ENCODE results near the gene ARL6IP5.

ARL6IP5 gene

DNA sequence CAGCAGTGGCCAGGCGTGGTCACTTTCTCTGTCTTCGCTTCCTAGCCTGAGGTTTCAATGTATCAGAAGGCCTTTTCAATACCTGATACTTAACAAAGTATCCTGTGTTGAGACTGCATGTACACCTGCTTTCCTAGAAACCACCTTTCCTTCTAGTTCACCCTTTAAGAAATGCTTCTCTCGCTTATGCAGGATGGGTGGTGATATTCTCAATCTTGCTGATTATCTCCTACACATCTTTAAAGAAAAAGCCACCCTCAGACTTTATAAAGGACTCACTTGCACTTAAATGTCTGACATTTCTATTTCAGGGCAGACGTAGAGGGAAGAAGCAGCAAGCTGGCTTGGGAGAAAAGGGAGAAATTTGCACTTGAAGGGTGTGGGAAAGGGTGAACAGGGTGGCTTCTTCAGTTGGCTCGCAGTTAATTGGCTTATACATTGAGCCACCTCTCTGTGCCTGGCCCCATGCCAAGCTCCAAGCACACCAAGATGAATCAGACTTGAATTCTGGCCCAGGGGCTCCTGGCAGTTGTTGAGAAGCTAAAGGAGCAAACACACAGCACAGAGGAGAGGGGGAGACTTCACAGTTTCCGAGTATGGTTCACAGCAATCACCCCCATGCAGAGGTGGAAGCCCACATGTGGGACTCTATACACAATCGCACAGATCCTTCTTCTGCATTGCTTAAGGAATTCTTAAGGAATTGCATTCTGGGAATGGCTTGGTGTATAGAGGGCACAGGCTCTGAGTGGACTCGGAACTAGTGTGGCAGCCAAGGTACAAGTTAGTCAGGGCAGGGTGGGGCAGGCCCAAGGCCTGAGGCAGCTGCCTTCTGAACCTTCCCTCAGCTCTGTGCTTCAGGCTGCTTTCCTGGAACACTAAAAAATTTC is 1.3 kb downstream of the ARL6IP5 start:
- Histone ChIP-seq H3K27ac (ENCODE audit: low read depth, low read length) (peak overlapping the region; percentile 91), H3K4me1 (ENCODE audit: control insufficient read depth in 1 of 2, insufficient read depth in 2 of 2, low read length in 2 of 2) (peaks cover 70 to 76% of the 10 kb centered on the region in 2 donors), H3K4me3 (ENCODE audit: low read depth in 1 of 2, low read length in 2 of 2) (peak overlapping the region; percentile 94 to 95), H3K9ac (ENCODE audit: low read depth in 1 of 2, low read length in 2 of 2) (peak overlapping the region; percentile 93 to 97), H3K9me3 (ENCODE audit: control insufficient read depth in 1 of 2, low read length in 2 of 2) (no peaks in the 10 kb centered on the region), H3K27me3 (ENCODE audit: control insufficient read depth in 1 of 2, insufficient read depth in 2 of 2, low read length in 2 of 2) (no peaks in the 10 kb centered on the region), H3K36me3 (ENCODE audit: control insufficient read depth in 1 of 2, insufficient read depth in 2 of 2, low read length in 2 of 2) (no peaks in the 10 kb centered on the region)

DNA sequence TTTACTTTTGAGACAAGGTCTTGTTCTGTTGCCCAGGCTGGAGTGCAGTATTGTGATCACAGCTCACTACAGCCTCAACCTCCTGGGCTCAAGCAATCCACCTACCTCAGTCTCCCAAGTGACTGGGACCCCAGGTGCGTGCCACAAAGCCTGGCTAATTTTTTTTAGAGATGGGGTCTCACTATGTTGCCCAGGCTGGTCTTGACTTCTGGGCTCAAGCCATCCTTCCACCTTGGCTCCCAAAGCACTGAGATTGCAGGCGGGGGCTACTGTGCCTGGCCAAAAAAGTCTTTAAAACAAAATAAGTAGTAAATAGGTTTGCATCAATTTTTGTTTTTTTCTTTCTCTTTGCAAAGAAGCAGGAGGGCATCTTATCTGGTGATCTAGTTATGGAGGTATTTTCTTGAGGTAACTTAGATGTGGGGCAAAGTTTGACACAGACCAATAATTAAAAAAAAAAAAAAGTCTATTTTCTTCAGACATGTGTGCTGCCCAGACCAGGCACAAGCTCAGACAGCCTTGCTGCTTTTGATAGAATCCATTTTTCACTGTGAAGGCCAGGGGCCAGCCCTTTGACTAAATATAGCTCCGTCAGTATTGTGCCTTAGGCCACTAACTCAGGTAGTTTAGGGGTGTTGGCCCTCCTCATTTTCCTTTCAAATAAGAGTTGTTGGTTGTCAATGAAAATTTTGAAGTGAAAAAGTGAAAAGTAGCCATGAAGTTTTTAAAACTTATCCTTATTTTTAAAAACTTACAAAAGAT is 2.5 kb downstream of the ARL6IP5 start:
- H3K27me3 ChIP-seq (ENCODE audit: control insufficient read depth in 1 of 2, insufficient read depth in 2 of 2, low read length in 2 of 2), result no peaks in the 10 kb centered on the region
- peak overlapping the region; percentile 1 to 95 for H3K4me3 ChIP-seq (ENCODE audit: low read depth in 1 of 2, low read length in 2 of 2)
- H3K4me1 ChIP-seq (ENCODE audit: control insufficient read depth in 1 of 2, insufficient read depth in 2 of 2, low read length in 2 of 2), result peaks cover 65 to 78% of the 10 kb centered on the region in 2 donors
- H3K9me3 ChIP-seq (ENCODE audit: control insufficient read depth in 1 of 2, low read length in 2 of 2), result no peaks in the 10 kb centered on the region
- no peak overlapping the region for H3K27ac ChIP-seq (ENCODE audit: low read depth, low read length)
- H3K9ac ChIP-seq (ENCODE audit: low read depth in 1 of 2, low read length in 2 of 2), result peak overlapping the region; percentile 30 to 93
- H3K36me3 ChIP-seq (ENCODE audit: control insufficient read depth in 1 of 2, insufficient read depth in 2 of 2, low read length in 2 of 2), result peaks cover 0 to 4% of the 10 kb centered on the region in 2 donors

DNA sequence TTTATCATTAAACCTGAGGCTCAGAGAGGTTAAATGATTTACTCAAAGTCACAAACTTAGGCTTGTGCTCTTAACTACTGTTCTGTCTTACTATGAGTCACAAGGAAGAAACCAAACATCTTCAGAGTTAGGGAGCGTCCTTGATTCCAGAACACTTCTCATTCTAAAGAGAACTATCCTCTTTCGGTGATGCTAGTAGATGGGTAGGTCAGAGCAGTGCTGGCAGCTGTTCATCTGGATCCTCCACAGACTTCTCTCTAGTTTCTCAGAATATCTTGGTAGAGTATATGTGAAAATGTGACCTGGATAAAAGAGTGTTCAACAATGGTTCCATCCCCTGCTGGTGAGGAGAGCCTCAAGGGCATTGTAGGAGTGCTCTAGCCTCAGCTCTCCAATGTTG is 3.3 kb downstream of the ARL6IP5 start:
- Histone ChIP-seq H3K9ac (ENCODE audit: low read depth in 1 of 2, low read length in 2 of 2) (no peak overlapping the region), H3K27me3 (ENCODE audit: control insufficient read depth in 1 of 2, insufficient read depth in 2 of 2, low read length in 2 of 2) (no peaks in the 10 kb centered on the region), H3K27ac (ENCODE audit: low read depth, low read length) (no peak overlapping the region), H3K9me3 (ENCODE audit: control insufficient read depth in 1 of 2, low read length in 2 of 2) (no peaks in the 10 kb centered on the region), H3K4me3 (ENCODE audit: low read depth in 1 of 2, low read length in 2 of 2) (peak overlapping the region in 1 of 2 donors; percentile 95), H3K36me3 (ENCODE audit: control insufficient read depth in 1 of 2, insufficient read depth in 2 of 2, low read length in 2 of 2) (peaks cover 0 to 6% of the 10 kb centered on the region in 2 donors), H3K4me1 (ENCODE audit: control insufficient read depth in 1 of 2, insufficient read depth in 2 of 2, low read length in 2 of 2) (peaks cover 63 to 74% of the 10 kb centered on the region in 2 donors)

DNA sequence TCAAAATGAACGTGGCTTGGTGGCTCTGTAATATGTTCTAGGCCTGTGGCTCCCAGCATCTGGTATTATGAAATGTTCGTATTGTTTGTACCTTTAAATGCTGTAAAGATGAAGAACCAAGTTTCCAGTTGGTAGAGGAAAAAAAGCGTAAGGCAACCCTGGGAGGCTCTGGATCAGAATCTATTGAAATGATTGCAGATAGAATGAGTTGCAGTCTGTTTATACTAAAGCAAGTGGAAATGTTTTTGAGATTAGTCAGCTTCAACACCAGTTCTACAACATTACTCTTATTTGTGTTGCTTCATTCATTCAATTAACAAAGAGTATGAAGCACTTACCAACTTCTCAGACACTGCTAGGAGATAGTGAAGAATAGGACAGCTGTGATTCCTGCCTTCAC is 5.3 kb downstream of the ARL6IP5 start:
- Histone ChIP-seq H3K27ac (ENCODE audit: low read depth, low read length) (no peak overlapping the region), H3K36me3 (ENCODE audit: control insufficient read depth in 1 of 2, insufficient read depth in 2 of 2, low read length in 2 of 2) (peaks cover 0 to 6% of the 10 kb centered on the region in 2 donors), H3K9ac (ENCODE audit: low read depth in 1 of 2, low read length in 2 of 2) (peak overlapping the region in 1 of 2 donors; percentile 2), H3K27me3 (ENCODE audit: control insufficient read depth in 1 of 2, insufficient read depth in 2 of 2, low read length in 2 of 2) (no peaks in the 10 kb centered on the region), H3K4me3 (ENCODE audit: low read depth in 1 of 2, low read length in 2 of 2) (no peak overlapping the region), H3K9me3 (ENCODE audit: control insufficient read depth in 1 of 2, low read length in 2 of 2) (no peaks in the 10 kb centered on the region), H3K4me1 (ENCODE audit: control insufficient read depth in 1 of 2, insufficient read depth in 2 of 2, low read length in 2 of 2) (peaks cover 63 to 79% of the 10 kb centered on the region in 2 donors)

DNA sequence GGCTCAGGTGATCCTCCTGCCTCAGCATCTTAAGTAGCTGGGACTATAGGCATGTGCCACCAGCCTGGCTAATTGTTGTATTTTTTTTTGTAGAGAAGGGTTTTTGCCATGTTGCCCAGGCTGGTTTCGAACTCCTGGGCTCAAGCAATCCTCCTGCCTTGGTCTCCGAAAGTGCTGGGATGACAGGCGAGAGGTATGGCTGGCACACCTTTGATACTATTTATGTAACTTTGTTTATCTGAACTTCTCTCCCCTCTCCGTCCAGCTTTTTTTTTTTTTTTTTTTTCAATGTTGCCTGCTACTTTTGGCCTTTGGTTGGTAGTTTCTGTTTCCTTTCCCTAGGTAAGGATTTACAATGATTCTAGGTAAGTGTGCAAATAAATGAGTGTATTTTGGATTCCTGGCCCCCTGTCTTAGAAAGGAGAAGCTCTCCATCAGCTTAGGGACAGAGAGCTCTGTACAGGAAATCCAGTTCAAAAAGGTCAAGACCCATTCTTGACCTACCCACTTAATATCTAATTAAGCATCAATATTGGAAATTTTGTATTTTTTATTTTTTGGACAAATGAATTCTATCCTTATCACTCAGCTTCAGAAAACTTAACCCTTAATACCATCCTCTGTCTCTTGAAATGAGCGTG is 6.8 kb downstream of the ARL6IP5 start:
- H3K27me3 ChIP-seq (ENCODE audit: control insufficient read depth in 1 of 2, insufficient read depth in 2 of 2, low read length in 2 of 2), result no peaks in the 10 kb centered on the region
- peak overlapping the region in 1 of 2 donors; percentile 22 for H3K9ac ChIP-seq (ENCODE audit: low read depth in 1 of 2, low read length in 2 of 2)
- no peaks in the 10 kb centered on the region for H3K9me3 ChIP-seq (ENCODE audit: control insufficient read depth in 1 of 2, low read length in 2 of 2)
- peaks cover 0 to 6% of the 10 kb centered on the region in 2 donors for H3K36me3 ChIP-seq (ENCODE audit: control insufficient read depth in 1 of 2, insufficient read depth in 2 of 2, low read length in 2 of 2)
- H3K4me3 ChIP-seq (ENCODE audit: low read depth in 1 of 2, low read length in 2 of 2), result peak overlapping the region in 1 of 2 donors; percentile 19
- peaks cover 67 to 84% of the 10 kb centered on the region in 2 donors for H3K4me1 ChIP-seq (ENCODE audit: control insufficient read depth in 1 of 2, insufficient read depth in 2 of 2, low read length in 2 of 2)
- no peak overlapping the region for H3K27ac ChIP-seq (ENCODE audit: low read depth, low read length)

DNA sequence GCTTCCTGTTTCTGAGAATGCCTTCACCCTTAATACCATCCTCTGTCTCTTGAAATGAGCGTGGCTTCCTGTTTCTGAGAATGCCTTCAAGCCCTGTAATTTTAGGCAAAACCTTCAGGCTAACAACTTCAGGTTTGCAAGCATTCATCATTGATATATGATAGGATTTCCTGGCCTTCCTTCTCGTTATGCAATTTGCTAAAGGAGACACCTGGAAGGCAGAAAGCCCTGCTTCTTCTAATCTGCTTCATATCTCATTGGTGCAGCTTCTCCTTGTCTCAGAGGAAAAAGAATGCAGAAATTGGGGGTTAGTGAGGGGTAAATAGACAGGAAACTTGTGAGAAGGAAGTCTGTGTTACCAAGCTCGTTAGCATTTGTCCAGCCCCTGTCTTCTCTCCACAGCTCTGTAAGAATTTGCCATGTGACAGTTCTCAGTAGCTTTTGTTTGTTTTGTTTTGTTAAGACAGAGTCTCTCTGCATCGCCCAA is 7.3 kb downstream of the ARL6IP5 start:
- H3K27me3 ChIP-seq (ENCODE audit: control insufficient read depth in 1 of 2, insufficient read depth in 2 of 2, low read length in 2 of 2), result no peaks in the 10 kb centered on the region
- peak overlapping the region; percentile 15 to 20 for H3K9ac ChIP-seq (ENCODE audit: low read depth in 1 of 2, low read length in 2 of 2)
- peak overlapping the region in 1 of 2 donors; percentile 51 for H3K4me3 ChIP-seq (ENCODE audit: low read depth in 1 of 2, low read length in 2 of 2)
- H3K9me3 ChIP-seq (ENCODE audit: control insufficient read depth in 1 of 2, low read length in 2 of 2), result no peaks in the 10 kb centered on the region
- peaks cover 66 to 82% of the 10 kb centered on the region in 2 donors for H3K4me1 ChIP-seq (ENCODE audit: control insufficient read depth in 1 of 2, insufficient read depth in 2 of 2, low read length in 2 of 2)
- peaks cover 0 to 6% of the 10 kb centered on the region in 2 donors for H3K36me3 ChIP-seq (ENCODE audit: control insufficient read depth in 1 of 2, insufficient read depth in 2 of 2, low read length in 2 of 2)
- peak overlapping the region; percentile 46 for H3K27ac ChIP-seq (ENCODE audit: low read depth, low read length)

DNA sequence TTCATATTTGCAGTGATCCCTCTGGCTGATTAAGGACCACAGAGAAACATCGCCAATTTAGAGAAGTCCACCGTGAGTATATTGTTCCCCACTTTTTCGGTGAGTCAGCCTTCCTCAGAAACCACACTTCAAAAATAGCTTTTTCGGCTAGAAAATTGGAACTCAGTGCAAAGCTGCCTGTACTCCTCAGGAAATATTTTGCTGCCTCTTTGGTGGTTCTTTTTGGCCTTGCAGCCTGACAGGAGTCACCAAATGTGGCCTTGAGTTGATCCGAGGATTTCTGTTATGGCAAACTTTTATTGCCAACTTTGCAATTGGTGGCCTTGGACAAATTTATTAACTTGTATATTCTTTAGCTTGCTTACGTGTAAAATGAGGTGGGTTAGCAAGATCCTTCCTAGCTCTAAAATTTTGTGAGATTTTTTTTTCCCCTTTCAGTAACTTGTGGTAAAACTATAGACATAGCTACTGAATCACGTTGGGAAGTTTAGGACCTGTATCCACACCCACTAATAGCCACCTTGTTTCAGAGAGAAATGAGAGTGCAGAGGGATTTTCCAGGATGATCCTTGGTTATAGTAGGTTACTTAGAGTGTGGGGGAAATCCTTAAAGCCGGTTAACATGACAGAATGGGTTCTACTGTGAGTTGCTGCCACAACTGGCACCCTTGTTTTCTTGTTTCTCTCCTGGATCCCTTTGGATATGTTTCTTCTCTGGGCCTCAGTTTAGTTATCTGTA is 9.9 kb downstream of the ARL6IP5 start:
- H3K9ac ChIP-seq (ENCODE audit: low read depth in 1 of 2, low read length in 2 of 2), result peak overlapping the region in 1 of 2 donors; percentile 29
- no peaks in the 10 kb centered on the region for H3K27me3 ChIP-seq (ENCODE audit: control insufficient read depth in 1 of 2, insufficient read depth in 2 of 2, low read length in 2 of 2)
- H3K9me3 ChIP-seq (ENCODE audit: control insufficient read depth in 1 of 2, low read length in 2 of 2), result no peaks in the 10 kb centered on the region
- no peak overlapping the region for H3K4me3 ChIP-seq (ENCODE audit: low read depth in 1 of 2, low read length in 2 of 2)
- H3K4me1 ChIP-seq (ENCODE audit: control insufficient read depth in 1 of 2, insufficient read depth in 2 of 2, low read length in 2 of 2), result peaks cover 44 to 60% of the 10 kb centered on the region in 2 donors
- no peak overlapping the region for H3K27ac ChIP-seq (ENCODE audit: low read depth, low read length)
- peaks cover 0 to 8% of the 10 kb centered on the region in 2 donors for H3K36me3 ChIP-seq (ENCODE audit: control insufficient read depth in 1 of 2, insufficient read depth in 2 of 2, low read length in 2 of 2)

DNA sequence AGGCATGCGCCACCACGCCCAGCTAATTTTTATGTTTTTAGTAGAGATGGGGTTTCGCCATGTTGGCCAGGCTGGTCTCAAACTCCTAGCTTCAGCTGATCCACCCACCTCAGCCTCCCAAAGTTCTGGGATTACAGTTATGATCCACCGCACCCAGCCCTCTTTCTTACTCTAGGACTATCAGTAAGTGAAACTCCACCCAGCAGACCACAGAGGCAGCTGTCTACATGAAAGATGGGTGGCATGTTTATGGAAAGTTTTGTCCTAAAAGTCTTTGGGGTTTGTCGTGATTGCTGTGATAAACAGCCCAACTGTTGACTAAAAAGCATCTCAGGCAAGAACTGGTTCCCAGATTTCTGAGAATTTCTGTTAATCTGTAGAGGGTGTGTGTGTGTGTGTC is 10.9 kb downstream of the ARL6IP5 start:
- no peak overlapping the region for H3K9ac ChIP-seq (ENCODE audit: low read depth in 1 of 2, low read length in 2 of 2)
- H3K27me3 ChIP-seq (ENCODE audit: control insufficient read depth in 1 of 2, insufficient read depth in 2 of 2, low read length in 2 of 2), result no peaks in the 10 kb centered on the region
- no peak overlapping the region for H3K4me3 ChIP-seq (ENCODE audit: low read depth in 1 of 2, low read length in 2 of 2)
- H3K27ac ChIP-seq (ENCODE audit: low read depth, low read length), result no peak overlapping the region
- H3K4me1 ChIP-seq (ENCODE audit: control insufficient read depth in 1 of 2, insufficient read depth in 2 of 2, low read length in 2 of 2), result peaks cover 34 to 52% of the 10 kb centered on the region in 2 donors
- peaks cover 0 to 9% of the 10 kb centered on the region in 2 donors for H3K36me3 ChIP-seq (ENCODE audit: control insufficient read depth in 1 of 2, insufficient read depth in 2 of 2, low read length in 2 of 2)
- H3K9me3 ChIP-seq (ENCODE audit: control insufficient read depth in 1 of 2, low read length in 2 of 2), result no peaks in the 10 kb centered on the region

DNA sequence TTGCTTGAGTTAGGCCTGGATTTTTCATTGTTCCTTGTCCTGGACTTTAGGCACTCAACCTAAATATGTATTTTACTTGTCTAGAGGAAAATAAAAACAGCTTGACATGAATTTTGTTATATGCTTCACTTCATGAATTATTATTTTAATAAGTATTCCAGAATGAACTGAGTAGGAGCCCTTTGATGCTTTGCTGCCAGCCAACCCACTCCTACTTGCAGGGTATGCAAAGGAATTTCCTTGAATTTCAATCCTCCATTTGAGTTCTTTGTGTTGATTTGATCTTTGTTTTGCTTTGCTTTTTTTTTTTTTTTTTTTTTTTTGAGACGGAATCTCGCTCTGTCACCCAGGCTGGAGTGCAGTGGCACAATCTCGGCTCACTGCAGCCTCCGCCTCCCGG is 11.6 kb downstream of the ARL6IP5 start:
- Histone ChIP-seq H3K4me3 (ENCODE audit: low read depth in 1 of 2, low read length in 2 of 2) (no peak overlapping the region), H3K27ac (ENCODE audit: low read depth, low read length) (no peak overlapping the region), H3K27me3 (ENCODE audit: control insufficient read depth in 1 of 2, insufficient read depth in 2 of 2, low read length in 2 of 2) (no peaks in the 10 kb centered on the region), H3K9me3 (ENCODE audit: control insufficient read depth in 1 of 2, low read length in 2 of 2) (no peaks in the 10 kb centered on the region), H3K4me1 (ENCODE audit: control insufficient read depth in 1 of 2, insufficient read depth in 2 of 2, low read length in 2 of 2) (peaks cover 31 to 46% of the 10 kb centered on the region in 2 donors), H3K36me3 (ENCODE audit: control insufficient read depth in 1 of 2, insufficient read depth in 2 of 2, low read length in 2 of 2) (peaks cover 0 to 11% of the 10 kb centered on the region in 2 donors), H3K9ac (ENCODE audit: low read depth in 1 of 2, low read length in 2 of 2) (no peak overlapping the region)
